ENCODE data around the gene DNAAF8.

DNAAF8 gene

DNA sequence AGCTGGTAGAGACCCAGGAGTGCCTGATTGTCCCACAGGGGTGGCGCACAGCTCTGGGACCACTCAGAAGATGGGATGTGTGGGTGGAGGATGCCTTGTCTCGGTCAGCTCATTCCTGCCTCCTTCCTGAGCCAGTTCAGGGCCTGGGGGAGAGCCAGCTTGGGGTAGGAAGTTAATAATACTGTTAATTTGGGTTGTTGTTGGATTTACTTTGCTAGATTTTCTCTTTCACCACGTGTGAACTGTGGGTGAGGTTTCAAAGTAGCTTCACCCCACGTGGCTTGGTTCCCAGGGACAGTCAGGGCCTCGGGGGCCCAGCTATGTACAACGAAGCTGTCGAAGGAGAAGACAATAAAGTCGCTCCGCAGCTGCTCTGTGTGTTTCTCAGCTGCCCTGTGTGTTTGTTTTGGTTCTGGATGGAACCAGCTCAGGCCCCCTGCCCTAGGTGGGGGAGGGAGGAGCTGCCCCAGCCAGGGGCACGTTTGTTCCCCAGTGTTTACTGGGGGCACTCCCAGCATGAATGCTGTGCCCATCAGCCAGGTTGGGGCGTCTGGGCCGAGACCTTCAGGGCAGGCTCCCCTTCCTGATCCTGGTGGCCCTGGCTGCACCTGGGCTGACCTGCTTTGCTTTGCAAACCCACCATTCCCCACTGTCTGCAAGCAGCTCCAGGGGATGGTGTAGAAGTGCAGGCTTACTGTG lies 38.7 kb upstream of the DNAAF8 start:
- no peak for FAIRE-seq

DNA sequence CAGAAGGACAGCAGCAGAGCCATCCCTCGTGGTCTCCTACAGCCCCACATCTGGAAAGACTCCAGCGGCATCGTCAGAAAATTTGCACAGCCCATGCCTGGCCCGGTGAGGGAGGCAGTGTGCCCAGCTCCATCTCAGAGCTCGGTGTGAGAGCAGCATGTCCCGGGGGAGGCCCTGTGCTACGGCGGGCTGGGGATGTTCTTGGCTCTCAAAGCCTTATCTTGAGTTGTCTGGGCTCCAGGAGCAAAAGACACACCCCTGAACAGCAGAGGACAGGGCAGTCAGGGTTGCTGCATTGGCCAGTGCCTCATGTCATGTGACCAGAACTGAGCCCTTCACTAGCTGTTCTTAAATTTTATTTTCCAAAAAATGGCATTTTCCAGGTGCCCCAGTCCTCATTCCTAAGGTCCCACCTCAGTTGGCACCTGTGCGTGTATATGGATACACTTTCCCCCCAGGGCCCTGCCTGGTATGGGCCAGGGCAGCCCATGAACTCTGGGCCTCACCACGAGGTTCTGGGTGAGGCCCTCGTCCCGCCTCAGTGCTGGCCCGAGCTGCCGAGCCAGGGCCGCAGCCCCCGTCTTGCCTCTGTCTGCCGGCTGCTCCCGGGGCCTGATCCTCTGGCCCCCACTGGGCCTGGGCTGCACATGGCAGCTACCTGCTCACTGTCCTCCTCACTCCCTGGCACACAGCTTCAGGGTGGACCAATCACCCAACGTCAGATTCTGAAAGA lies 38.0 kb upstream of the DNAAF8 start:
- no peak for FAIRE-seq

DNA sequence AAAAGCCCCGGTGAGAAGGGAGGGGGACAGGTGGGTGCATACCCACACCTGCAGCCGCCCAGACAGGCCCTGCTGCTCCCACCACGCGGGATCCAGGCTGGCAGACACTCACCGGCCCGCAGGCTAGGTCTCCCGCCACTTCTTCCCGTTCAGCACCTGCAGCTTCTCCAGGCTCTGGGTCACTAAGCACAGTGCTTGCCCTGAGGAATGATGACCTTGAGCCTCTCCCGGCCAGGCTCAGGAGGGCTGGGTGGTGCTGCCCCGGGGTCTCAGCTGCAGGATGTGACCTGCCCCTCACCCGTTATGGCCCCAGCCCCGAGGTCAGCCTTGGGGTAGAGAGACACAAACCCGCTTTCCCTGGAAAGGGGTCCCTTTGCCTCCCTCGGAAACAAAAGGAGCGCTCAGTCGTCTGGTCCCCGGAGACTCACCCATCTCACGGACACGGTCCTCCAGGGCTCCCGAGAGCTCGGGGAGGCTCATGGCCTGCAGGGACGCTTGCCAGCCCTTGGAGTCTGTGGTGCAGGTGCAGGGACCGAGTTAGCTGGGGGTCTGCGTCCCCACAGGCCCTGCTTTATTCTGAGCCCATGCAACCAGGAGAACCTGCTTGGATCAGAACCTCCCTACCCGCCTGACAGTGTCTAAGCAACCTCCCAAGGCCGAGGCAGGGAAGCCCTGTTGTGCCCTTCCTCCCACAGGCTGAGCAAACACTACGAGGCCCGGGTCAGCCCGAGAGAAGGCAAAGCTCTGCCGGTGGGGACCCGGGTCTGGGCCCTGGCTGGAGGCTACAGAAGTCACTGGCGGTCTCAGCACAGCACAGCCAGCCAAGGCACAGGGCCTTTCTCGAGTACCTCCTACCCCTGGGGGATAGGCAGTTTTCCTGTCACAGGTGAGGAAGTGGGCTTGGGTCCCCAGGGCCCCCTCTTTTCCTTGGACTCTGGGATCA lies 37.2 kb upstream of the DNAAF8 start:
- FAIRE-seq = no peak

DNA sequence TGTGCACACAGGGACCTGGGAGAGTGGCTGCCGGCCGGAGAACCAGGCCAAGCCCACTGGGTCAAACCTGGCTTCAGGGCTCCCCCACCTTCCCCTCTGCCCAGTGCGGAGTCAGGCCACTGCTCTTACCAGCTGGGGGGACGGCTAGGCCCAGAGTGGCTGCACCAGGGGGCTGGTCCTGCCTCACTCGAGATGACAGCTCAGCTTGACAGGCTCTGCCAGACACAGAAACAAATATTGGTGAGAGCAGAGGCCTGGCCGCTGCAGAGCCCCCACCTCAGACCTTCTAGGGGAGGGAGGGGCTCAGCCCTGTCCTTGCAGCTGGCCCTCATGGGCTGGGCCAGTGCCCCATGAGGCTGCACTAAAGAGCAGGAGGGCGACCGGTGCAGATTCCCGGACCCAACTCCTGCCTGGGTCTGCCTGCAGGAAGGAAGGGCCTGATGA lies 36.5 kb upstream of the DNAAF8 start:
- no peak for FAIRE-seq

DNA sequence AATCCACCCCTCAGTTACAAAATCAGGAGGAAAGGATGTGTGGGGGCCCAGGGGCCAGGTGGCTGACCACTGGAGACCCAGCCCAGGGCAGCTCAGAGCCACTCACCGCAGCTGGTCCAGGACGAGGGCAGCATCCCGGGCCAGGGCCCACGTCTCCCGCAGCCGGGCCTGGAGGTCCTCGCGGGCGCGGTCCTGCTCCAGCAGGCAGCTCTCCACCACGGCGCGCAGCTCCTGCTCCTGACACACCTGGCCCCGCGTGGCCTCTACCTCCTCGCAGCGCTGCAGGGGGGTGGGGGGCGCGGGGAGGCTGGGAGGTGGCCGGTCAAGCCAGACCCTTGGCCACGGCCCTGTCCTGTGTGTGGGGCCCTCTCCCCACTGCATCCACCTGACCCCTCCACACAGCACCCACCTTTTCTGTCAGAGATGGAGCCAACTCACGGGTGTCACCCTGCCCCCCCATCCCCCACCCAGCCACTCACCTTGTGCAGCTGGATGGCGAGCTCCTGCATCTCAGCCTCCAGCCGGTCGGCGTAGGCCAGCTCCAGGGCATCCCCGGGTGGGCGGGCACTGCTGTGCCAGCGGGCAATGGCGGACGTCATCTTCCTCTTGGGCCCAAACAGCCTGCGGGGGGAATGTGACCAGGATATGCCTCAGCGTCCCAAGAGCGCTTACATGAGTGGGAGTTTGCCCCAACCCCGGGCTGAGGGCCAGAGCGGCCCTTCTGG lies 35.9 kb upstream of the DNAAF8 start:
- no peak for FAIRE-seq

DNA sequence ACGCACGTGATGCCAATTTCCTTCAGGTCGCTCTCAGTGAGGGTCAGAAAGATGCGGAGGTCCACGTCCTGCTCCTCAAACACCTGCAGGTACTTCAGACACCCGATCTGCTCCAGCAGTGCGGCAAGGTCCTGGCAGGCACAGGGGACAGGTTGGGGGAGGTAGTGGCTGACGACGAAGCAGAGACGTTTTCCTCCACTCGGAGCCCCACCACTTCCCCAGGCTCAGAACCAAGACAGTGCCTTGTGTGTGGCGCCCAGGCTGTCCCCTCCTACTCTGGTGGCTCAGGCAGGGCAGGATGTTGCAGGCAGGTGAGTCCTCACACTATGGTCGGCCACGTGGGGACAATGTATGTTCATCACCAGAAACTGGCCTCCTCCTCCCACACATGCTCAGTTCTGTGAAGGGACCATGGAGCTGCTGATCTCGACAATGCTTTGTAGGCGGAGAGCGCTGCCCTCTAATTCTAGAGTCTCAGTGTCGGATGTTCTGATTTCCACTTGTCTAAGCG lies 35.2 kb upstream of the DNAAF8 start:
- FAIRE-seq = no peak

DNA sequence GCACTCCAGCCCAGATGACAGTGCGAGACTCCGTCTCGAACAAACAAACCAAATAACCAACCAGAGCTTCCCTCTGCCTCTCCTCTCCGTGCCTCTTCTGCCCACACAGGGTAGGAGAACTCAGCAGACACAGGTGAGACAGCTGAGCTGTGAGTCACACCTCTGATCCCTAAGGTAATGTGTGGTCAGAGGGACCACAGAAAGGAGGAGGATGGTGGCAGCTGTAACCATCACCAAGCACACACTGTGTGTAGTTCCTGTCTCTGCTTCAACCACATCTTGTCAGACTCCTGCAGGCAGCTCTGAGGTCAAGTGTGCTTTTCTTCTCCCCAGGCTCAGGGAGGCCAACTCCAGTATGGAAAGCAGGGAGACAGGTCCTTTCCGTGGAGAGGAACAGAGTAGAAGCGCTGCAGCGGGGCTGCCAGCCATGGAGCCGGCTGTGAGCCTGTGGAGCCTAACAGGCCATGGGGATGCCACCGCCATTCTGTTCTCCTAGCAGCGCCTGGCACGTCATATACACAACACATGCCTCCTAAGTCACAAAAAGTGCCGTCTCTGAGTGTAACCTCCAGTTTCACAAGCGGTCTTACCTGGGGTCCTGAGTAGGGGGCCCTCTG lies 33.8 kb upstream of the DNAAF8 start:
- no peak for FAIRE-seq

DNA sequence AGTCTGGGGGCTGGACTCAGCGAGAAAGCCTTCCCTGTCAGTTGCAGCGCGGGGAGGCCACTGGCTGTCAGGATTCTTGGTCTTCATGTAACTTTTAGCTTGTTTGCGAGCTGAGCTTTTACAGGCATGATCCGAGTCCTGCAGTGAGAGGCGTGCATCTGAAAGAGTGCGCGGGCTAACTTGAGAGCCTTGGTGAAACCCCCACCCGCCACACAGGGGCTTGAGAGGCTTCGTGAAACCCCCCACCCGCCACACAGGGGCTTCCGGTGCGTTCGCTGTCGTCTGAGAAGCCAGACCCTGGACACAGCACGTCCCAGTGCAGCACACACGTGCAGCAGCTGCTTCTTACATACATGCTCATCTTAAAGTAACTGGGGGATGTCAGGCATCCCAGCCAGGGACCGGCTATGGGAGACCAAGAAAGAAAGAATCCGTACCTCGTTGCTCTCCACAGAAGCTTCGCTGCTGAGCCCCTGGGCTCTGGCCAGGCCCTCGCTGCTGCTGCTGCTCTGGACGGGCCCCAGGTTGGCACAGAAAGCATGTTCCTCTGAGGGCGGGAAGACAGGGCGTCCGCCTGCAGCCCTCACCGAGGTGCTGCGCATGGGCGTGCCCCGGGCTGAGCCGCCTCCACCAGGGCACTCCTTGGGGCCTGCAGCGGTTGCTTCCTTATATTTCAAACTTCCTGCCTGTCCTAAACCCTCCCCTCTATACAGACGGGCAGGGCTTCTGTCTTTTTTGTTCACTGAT lies 33.2 kb upstream of the DNAAF8 start:
- no peak for FAIRE-seq

DNA sequence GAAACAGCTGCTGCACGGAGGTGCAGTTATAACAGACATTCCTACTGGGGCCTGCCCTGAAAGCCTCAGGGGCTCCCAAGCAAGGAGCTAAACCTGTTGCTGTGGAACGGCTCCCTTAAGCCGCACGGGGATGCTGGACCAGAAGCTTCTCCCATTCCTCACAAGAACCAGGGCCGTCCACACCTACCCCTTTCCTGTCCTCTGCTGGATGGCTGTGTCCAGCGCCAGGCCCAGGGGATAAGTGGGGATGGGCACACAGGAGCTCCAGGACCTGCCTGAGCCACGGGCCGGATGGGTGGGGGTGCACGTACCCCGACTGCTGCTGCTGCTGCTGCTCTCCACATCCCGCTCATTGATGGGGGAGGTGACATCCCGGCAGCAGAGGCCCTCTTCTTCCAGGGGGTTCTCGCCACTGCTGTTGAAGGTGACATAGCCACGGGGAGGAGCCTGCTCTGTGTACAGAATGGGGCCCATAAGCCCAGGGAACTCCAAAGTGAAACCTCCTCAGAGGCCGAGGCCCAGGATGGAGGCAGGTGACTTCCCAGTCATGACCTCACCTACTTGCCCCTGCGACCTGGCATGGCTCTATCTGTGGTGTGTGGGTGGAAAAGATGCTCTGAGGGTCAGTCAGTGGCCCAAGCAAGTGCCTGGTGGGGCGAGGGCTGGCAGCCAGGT lies 32.4 kb upstream of the DNAAF8 start:
- FAIRE-seq = no peak

DNA sequence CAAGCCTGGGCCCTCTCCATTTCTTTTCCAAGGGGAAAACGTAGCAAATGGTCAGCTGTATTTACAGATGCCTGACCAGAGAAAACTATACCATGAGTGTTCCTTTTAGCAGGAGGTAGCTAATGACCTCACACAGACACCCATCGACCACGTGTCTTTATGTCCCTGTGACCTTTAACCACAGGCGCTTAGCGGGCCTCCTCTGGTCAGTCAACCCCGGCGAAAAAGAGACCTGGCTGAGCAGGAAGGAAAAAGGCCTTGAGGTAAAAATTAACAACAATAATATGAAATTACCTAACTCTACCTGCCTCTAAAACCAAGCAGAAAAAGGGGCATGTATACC lies 31.9 kb upstream of the DNAAF8 start:
- no peak for FAIRE-seq

DNA sequence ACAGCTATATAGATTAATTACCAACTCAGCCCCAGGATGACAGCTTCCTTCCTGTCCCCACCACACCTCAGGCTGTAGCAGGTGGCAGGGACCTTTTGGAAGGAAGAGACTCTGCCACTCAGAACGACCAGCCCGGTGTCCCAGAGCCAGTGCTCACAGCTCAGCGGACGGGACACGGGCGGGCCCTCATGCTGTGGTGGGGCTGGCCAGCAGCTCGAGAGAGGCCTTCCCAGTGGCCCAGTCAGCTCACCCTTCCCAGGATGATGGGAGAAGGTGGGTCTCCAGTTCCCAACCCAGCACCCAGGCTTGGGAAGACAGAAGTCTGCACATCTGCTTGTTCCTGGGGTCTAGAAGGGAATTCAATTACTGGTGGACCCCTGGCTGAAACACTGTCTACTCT lies 30.4 kb upstream of the DNAAF8 start:
- FAIRE-seq = no peak

DNA sequence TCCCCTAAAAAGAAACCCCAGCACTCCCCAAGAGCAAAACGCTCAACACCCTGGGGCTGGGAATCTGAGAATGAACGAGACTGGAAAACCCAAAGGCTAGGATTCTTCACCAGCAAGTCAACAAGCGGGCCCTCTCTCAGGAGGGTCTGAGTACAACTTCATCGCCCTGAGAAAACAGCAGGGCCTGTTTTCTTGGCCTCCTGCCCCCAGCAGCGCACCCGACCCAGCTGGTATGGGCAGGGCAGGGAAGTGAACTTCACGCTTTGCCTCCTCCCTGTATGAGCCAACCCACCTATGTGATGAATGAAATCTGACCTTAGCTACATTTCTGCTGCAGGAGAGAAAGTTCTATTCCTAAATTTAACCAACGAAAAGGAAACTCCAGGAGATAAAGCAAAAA lies 29.8 kb upstream of the DNAAF8 start:
- FAIRE-seq = no peak

DNA sequence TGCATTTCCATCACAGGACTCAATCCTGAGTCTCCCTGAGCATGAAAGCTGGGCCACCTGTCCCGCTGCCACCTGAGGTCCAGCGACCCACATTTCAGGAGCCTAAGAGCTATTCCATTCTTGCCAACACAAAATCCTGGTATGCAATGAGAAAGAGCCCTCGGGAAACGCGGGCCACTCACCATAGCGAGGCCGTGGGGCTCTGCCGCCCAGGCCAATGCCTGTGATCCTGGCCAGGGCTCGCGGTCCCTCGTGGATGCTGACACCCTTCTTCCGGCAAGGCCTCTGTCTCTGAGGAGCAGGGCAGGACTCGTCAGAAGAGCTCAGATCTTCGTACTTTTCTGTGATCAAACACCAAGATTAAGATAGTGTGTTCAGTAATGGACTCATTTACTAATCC lies 29.4 kb upstream of the DNAAF8 start:
- FAIRE-seq = no peak

DNA sequence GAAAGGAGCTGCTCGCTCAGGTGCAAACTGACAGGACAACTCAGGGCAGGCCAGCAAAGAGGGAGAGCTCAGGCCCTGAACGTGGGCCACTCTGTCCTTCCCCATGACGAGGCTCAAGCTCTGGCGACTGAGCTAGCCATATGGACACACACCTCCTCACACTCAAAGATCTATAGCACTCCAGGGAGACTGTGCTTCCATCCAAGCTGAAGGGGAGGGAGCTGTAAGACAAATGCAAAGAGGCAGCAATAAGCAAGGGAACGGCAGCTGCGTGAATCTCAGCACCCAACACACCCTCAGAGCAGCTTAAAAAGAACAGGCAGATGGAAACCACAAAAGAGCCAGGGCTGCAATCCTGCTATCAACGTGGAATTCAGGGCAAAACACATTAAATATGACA lies 27.5 kb upstream of the DNAAF8 start:
- FAIRE-seq = no peak

DNA sequence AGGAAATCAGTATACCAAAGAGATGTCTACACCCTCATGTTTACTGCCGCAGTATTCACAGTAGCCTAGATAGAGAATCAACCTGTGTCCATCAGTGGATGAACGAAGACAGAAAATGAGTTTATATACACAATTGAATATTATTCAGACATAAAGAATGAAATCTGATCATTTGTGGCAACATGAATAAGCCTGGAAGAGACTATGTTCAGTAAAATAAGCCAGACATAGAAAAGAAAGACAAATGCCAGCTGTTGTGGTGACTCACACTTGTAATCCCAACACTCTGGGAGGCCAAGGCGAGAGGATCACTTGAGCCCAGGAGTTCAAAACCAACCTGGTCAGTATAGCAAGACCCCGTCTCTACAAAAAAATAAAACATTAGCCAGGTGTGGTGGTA lies 24.9 kb upstream of the DNAAF8 start:
- no peak for FAIRE-seq

DNA sequence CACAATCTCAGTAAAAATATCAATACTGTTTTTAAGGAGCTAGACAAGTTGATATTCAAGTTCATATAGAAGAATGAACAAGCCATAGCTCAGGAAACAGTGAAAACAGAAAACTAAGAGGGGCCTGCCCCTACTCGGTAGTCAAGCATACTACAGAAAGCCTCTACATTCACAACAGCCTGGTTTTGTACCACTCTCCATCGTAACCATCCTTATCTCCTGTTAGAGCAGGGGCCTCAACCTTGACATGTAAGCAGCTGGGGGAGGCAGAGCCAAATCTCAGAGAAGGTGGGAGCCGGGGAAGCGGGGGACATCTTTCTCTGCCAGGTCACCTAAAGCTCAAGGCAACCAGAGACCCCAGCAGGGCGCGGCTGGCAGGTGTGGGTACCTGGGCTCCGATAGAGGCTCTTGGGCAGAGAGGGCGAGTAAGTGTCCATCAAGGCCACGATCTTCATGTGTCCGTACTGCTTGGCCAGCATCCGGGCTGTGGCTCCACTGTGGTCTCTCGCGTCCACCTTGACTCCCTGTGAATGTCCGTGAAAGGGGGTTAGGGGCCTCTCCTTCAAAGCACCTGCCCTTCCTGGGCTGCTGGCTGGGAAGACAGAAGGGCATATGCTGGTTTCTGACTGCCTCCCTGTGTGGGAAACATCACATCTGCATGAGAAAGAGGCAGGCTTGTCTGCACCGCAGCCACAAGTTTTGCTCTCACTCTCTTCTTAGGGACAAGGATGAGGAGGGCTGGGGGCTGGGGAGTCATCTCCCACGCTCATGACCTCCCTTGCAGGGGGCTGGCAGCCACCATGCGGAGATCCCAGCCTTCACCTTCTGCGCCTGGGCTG lies 20.5 kb upstream of the DNAAF8 start:
- FAIRE-seq = no peak

DNA sequence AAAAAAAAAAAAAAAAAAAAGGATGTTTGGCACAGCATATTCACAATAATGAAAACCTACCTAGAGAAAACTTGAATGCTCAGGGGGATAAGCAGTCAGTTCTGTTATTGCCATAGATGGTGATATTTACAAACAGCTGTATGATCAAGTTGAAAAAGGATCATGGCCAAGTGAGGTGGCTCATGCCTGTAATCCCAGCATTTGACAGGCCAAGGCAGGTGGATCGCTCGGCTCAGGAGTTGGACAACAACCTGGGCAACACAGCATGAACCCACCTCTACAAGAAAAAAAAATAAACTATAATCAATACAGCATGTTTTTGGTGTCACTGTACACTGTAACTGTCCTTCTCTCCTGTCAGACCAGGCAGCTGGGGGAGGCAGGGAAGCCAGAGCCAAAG lies 19.3 kb upstream of the DNAAF8 start:
- no peak for FAIRE-seq

DNA sequence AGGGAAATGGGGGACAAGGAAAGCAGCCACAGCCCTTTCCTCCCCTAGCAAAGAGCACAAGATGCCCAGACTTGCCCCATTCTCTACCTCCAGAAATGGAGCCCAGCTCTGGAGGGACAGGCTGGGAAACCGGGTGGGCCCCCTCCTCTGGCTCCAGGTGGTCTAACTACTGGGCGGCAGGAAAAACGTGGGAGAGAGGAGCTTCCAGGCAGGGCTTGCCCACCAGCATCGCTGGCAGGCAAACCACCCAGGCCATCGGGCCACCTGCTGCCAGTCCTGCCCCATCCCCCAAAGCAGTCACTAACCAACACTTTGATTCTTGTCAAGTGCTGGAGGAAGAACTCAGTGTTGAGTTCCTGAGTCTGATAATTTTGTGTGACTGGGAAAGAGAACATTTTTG lies 15.9 kb upstream of the DNAAF8 start:
- FAIRE-seq = no peak

DNA sequence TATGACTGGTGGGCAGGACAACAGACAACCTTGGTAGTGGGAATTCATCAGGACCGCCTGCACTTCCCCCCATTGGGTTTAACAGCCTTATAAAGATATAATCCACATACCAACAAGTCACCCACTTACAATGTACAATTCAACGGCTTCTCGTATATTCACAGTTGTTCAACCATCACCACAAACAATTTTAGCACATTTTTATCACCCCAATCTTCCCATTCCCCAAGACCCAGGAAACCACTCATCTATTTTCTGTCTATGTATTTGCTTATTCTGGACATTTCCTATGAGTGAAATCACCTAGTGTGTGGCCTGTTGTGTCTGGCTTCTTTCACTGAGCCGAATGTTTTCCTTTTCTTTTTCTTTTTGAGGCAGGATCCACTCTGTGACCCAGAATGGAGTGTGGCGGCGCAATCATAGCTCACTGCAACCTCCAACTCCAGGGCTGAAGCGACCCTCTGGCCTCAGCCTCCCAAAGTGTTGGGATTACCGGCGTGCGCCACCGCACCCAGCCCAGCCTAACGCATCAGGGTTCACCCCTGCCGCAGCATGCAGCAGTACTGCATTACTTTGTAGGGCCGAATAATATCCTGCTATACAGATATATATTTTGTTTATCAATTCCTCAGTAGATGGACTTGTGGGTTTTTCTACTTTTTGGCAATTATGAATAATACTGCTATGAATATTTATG lies 11.1 kb upstream of the DNAAF8 start:
- no peak for FAIRE-seq

Data from colon (tissue), 2 donors.